ENCODE measurements around the gene ATG16L2.
A peak's percentile ranks its signal among the peaks of the same experiment; 100 is the strongest.
"Not testable (repeated sequence)": the region's sequence is repeated elsewhere in the genome, so short reads cannot be mapped to it uniquely, and the experiment has no call there.

ATG16L2 gene

DNA sequence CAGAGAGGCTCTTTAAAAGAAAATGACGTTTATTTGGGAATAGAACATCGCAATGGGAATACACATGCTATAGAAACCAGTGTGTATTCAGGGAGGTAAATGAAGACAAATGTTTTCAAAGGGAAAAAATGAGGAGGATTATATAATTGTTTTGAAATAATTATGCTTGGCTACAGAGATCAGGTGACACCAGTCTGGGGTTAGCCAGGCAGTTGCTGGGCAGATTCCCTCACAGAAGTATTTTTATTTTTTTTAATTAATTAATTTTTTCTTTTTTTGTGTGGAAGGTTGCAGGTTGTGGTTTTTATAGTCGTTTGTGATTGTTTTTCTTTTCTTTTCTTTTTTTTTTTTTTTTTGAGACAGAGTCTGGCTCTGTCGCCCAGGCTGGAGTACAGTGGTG lies 14.8 kb upstream of the ATG16L2 start:
- no peak for TF ChIP-seq ZFX (IDR thresholded peaks at IDR 0.05; ENCODE audit: borderline replicate concordance)
- TF ChIP-seq, protein P1, sequence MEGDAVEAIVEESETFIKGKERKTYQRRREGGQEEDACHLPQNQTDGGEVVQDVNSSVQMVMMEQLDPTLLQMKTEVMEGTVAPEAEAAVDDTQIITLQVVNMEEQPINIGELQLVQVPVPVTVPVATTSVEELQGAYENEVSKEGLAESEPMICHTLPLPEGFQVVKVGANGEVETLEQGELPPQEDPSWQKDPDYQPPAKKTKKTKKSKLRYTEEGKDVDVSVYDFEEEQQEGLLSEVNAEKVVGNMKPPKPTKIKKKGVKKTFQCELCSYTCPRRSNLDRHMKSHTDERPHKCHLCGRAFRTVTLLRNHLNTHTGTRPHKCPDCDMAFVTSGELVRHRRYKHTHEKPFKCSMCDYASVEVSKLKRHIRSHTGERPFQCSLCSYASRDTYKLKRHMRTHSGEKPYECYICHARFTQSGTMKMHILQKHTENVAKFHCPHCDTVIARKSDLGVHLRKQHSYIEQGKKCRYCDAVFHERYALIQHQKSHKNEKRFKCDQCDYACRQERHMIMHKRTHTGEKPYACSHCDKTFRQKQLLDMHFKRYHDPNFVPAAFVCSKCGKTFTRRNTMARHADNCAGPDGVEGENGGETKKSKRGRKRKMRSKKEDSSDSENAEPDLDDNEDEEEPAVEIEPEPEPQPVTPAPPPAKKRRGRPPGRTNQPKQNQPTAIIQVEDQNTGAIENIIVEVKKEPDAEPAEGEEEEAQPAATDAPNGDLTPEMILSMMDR (IDR thresholded peaks at IDR 0.05), result no peak
- no peak overlapping the region for H3K27ac ChIP-seq

- no peak for TF ChIP-seq ZFX (IDR thresholded peaks at IDR 0.05; ENCODE audit: borderline replicate concordance)
- TF ChIP-seq, protein P1 (IDR thresholded peaks at IDR 0.05), result no peak
- H3K27ac ChIP-seq, result no peak overlapping the region
These were observed 11.4 kb upstream of the ATG16L2 start for GRCh38 chr11:72802822-72803221.

DNA sequence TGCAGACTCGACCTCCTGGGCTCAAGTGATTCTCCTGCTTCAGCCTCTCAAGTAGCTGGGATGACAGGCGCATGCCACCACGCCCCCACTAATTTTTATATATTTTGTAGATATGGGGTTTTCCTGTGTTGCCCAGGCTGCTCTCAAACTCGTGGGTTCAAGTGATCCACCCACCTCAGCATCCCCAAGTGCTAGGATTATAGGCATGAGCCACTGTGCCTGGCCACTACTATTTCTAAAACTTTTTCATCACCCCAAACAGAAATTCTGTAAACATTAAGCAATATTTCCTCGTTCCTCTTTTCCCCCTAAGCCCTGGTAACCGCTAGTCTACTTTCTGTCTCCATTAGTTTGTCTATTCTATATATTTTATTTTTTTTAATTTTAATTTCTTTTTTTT lies 9.0 kb upstream of the ATG16L2 start:
- TF ChIP-seq, protein P1 (IDR thresholded peaks at IDR 0.05), result no peak
- no peak for TF ChIP-seq ZFX (IDR thresholded peaks at IDR 0.05; ENCODE audit: borderline replicate concordance)
- H3K27ac ChIP-seq, result no peak overlapping the region

DNA sequence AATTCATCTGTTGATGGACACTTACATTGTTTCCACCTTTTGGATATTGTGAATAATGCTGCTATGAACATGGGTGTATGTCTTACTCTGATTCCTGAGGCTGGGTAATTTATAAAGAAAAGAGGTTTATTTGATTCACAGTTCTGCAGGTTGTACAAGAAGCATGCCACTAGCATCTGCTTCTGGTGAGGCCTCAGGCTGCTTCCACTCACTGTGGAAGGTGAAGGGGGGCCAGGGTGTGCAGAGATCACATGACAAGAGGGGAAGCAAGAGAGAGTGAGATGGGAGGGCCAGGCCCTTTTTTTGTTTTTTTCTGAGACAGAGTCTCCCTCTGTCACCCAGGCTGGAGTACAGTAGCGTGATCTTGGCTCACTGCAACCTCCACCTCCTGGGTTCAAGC lies 7.8 kb upstream of the ATG16L2 start:
- not testable (repeated sequence) for H3K27ac ChIP-seq

GRCh38 chr11:72807021-72807693 lies 7.1 kb upstream of the ATG16L2 start:
- H3K27ac ChIP-seq, result 0 out of 2 replicates have a peak overlapping the region, but pooled peaks have one; percentile 4
- TF ChIP-seq, protein P1 (IDR thresholded peaks at IDR 0.05), result no peak
- TF ChIP-seq ZFX (IDR thresholded peaks at IDR 0.05; ENCODE audit: borderline replicate concordance), result no peak

GRCh38 chr11:72807792-72808191 lies 6.4 kb upstream of the ATG16L2 start:
- TF ChIP-seq, protein P1 (IDR thresholded peaks at IDR 0.05), result no peak
- TF ChIP-seq ZFX (IDR thresholded peaks at IDR 0.05; ENCODE audit: borderline replicate concordance), result no peak
- H3K27ac ChIP-seq, result 0 out of 2 replicates have a peak overlapping the region, but pooled peaks have one; percentile 4

DNA sequence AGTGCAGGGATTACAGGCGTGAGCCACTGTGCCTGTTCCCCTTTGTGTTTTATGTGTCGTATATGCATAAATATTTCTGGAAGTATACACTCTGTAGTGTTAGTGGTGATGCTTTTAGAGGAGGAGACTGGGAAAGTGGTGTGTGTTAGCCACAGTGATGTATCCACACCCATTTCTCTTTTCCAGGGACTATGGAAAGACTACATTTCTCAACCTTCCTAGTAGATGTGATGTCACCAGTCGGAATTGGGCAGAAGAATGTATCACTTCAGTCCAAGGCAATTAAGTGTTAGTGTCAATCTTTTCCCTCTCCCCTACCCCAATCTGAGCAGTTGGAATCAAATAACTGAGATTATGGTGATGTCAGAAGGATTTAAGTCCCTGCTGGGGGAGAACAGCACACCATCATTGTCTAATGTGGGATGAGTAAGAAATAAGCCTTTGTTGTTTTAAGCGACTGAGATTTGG lies 5.8 kb upstream of the ATG16L2 start:
- no peak overlapping the region for H3K27ac ChIP-seq
- no peak for TF ChIP-seq ZFX (IDR thresholded peaks at IDR 0.05; ENCODE audit: borderline replicate concordance)
- TF ChIP-seq, protein P1 (IDR thresholded peaks at IDR 0.05), result no peak

GRCh38 chr11:72811686-72812085 lies 2.5 kb upstream of the ATG16L2 start:
- H3K27ac ChIP-seq, result not testable (repeated sequence)

Data from 22Rv1 (cell line).